HG03097 (cell line): Measurements from ENCODE around the gene NR5A2.
"Not testable (repeated sequence)": the region's sequence is repeated elsewhere in the genome, so short reads cannot be mapped to it uniquely, and the experiment has no call there.

ENCODE experiments used
- ATAC-seq: cut with Tn5 transposase; IDR thresholded peaks from one replicate; pipeline ENCODE4 v1.9.1; 2021; ENCODE audit not compliant: unreplicated experiment, low FRiP score

Gene NR5A2

DNA sequence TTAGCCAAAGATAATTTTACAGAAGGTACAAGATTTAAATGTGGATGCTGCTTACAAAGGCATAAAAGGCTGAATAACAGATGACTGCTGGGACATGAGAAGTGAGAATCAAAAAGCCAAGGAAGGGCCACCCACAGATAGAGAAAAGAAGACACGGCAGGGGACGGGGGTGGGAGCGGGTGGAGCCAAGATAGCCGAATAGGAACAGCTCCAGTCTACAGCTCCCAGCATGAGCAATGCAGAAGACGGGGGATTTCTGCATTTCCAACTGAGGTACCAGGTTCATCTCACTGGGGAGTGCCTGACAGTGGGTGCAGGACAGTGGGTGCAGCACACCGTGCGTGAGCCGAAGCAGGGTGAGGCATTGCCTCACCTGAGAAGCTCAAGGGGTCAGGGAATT lies 157.7 kb downstream of the NR5A2 start:
- not testable (repeated sequence) for ATAC-seq

DNA sequence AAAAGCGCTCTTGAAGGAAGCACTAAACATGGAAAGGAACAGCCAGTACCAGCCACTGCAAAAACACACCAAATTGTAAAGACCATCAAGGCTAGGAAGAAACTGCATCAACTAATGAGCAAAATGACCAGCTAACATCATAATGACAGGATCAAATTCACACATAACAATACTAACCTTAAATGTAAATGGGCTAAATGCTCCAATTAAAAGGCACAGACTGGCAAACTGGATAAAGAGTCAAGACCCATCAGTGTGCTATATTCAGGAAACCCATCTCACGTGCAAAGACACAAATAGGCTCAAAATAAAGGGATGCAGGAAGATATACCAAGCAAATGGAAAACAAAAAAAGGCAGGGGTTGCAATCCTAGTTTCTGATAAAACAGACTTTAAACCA lies 159.8 kb downstream of the NR5A2 start:
- not testable (repeated sequence) for ATAC-seq

DNA sequence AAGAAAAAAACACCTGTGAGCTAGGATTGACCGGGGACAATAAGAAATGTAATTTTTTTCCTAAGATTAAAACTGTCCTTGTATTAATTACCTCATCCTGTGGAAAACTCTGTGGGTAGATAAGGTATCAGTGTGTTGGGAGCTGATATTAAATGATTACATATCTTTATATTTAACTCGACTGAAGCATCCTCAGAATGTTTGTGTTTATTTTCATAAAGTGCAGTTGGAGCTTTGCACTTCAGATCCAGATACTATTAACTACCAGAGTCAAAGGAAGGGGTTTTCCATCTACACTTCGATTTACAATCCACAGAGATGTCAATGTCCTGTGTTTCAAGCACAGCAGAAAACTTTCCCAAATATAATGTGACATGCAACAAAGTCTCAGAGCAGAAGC lies 164.5 kb downstream of the NR5A2 start:
- ATAC-seq = no peak

DNA sequence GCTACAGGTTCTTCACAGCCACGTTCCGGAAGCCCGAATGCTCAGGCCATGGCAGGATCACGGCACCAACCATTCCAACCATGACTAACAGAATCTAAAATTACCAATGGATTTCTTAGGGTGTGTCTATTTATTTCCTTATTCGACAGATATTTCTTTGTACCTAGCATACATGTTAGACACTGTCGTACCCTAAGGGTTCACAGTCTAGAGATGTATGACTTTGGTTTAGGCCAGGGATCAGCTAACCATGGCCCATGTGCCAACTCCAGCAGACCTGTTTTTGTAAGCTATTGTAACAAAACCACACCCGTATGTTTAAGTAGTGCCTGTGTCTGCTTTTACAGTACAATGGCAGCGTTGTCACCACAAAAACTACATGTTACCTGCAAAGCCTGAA lies 167.0 kb downstream of the NR5A2 start:
- no peak for ATAC-seq

DNA sequence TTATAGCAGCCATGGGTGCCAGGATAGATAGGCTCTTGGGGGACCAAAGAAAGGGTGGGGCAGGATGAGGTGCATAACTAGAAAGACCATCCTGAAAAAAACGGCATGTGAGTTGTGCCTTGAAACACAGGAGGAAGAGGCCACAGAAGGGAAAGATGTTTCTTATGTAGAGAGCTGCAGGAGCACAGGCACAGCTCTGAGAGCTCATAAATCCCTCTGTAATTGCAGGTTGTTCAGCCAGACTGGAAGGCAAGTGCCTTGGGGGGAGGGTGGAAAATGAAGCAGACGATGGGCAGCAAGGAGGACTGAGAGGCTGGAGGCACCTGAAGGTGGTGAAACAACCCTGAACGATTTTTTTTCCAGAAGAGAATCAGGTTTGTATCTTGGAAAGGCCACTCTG lies 170.7 kb downstream of the NR5A2 start:
- no peak for ATAC-seq

DNA sequence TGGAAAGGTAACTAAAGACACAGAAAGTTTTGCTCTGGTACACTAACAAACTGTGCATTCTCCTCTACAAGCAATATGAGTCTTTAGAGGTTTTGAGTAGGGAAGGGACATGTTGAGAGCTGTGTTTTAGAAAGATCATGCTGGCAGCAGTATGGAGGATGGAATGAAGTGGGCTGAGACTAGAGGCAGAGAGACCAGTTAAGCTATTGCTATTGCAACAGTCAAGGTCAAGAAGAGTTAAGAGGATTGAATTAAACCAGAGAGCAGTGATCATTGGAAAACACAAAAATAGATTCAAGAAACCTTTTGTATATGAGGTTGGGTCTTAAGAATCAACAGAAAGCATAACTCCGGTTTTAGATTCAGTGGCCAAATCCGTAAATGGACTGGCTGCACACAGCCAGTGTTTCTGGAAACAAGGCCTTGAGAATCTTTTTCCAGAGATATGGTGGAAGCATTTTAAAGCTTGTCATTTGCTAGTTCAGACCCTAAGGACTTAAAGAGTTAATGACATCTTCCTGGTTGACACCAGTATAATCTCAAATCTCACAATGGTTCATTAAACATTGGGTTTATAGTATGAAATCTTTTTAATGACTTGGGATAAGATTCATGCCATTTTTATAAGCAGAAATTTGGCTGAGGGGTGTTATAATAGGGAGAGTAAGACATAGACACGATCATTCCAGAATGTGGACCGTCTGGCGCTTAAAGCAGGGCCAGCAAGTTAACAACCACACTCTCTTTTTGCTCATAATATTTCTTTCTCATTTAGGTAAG lies 177.9 kb downstream of the NR5A2 start:
- ATAC-seq = no peak

DNA sequence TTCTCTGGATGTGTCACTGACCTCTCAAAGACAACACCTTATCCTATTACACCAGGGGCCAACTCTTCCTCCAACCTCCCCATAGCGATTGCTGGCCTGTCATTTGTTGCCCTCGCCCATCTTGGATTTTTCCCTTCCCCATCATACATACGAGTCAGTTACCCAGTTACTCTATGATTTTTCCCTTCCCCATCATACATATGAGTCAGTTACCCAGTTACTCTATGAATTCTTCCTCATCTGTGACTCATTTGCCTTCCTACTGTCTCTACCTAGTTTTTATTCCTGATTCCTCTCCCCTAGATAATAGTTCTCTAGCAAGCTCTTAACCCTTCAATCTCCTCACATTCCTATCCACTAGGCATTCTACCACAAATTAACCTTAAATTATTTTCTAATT lies 178.8 kb downstream of the NR5A2 start:
- no peak for ATAC-seq

DNA sequence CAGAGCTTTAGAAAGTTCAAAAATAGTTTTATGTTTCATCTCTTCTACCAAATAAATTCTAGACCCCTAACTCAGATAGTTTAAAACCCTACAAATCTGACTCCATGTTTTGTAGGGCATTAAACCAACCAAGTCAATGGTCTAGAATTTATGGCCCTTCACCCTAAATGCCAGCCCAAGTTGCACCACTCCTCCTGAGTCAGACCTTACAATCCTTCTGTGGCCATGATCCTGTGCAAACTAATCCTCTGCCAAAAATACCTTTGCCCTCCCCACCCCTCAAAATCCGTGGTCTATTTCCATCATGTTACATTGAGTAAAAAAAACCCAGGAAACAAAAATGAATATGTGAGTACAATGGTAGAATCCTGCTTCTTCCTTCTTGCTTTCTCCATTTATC lies 179.3 kb downstream of the NR5A2 start:
- no peak for ATAC-seq

DNA sequence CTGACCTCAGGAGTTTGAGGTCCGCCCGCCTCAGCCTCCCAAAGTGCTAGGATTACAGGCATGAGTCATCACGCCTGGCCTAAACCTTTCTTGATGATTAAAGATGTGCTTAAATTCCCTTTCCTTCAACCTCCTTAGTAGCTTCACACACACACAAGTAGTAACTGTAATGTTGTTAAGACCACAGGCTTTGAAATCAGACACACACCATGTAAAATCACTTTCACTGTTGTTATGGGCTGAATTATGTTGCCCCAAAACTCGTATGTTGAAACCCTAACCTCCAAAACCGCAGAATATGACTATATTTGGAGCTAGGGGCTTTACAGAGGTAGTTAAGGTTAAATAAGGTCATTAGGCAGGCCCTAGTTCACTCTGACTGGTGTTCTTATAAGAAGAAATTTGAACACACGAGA lies 180.2 kb downstream of the NR5A2 start:
- no peak for ATAC-seq

DNA sequence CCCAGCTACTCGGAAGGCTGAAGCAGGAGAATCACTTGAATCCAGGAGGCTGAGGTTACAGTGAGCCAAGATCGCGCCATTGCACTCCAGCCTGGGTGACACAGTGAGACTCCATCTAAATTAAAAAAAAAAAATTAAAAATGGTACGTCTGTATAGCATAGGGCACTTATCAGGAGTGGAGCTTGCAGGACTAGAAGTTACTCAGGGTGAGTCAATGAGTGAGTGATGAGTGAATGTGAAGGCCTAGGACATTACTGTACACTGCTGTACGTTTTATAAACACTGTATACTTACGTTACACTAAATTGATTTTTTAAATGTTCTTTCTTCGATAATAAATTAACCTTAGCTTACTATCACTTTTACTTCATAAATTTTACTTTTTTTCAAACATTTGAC lies 183.6 kb downstream of the NR5A2 start:
- ATAC-seq = no peak

DNA sequence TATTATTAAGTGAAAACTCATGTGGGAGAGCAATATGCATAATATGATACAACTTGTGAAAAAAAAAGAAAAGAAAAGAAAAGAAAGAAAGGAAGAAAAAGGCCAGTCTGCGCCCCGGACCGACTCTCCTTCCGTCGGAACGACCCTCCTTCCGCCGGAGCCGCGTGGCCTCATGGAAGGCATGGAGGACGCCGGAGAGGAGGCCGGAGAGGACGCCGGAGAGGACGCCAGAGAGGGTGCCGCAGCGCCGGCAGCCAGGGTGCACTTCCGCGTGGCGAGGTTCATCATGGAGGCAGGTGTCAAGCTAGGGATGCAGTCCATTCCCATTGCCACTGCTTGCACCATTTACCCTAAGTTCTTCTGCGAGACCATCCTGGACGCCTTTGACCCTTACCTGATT lies 185.9 kb downstream of the NR5A2 start:
- no peak for ATAC-seq

DNA sequence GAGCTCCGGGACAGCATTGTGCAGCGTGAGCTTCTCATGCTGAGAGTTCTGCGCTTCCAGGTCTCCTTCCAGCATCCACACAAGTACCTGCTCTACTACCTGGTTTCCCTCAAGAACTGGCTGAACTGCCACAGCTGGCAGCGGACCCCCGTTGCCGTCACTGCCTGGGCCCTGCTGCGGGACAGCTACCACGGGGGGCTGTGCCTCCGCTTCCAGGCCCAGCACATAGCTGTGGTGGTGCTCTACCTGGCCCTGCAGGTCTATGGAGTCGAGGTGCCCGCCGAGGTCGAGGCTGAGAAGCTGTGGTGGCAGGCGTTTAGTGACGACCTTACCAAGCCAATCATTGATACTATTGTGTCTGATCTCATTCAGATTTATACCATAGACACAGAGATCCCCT lies 186.4 kb downstream of the NR5A2 start:
- ATAC-seq = no peak

DNA sequence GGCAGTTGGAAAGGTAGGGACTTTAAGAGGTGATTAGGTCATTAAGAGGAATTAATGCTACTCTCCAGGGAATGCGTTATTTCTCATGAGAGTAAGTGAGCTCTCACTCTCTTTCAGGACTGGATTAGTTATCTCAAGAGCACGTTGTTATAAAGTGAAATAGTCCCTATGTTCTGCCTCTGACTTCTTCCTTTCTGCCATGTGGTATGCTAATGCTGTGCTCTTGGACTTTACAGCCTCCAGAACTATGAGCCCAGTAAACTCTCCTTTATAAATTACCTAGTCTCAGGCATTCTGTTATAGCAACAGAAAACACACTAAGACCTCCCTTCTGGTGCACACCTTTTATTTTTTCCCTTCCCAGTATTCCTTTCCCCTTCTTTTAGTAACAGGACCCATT lies 187.8 kb downstream of the NR5A2 start:
- no peak for ATAC-seq

DNA sequence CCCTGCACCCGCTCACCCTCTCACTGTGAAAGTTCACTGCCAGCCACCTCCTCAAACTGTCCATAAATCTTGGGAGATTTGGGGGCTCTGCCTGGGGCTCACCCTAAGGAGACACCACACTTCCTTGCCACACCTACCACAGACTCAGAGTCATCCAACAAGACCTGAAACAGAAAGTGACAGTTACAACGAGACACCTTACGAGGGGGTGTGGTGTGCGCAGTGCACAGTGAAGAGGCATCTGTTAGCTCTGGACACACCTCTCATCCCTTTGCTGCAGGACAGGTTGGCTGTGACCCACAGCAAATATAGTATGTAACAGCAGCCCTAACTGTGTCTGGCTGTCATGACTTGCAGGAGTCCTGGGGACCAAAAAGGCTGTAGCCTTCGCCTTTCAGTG lies 190.2 kb downstream of the NR5A2 start:
- ATAC-seq = no peak

DNA sequence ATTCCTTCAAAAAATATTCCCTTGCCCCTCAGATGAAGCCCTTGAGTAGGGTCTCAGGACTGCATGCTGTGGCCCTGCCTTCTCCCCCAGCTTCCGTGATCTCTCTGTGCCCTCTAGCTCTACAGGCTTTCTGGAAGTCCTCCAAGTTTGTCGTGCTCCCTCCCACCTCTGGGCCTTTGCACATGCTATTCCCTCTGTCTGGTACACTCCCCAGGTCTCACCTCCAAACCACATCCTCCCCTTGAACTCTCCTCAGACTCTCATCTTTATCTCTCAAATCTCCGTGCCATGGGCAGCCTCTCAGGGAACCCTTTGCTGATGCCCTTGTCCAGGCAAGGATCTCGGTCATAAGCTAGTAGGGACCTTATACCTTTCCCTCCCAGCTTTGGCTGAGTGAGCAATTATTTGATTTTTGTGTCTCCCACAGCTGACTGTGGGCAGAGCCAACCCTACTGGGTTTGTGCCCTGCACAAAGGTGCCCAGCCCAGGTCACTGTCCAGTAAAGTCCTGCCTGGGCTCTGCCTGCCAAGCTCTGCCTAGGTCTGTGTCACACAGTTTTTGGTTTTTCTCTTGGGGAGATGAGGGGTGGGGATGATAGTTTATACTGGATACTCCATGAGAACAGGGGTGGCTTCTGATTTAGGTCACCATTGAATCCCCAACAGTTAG lies 194.2 kb downstream of the NR5A2 start:
- ATAC-seq = no peak

DNA sequence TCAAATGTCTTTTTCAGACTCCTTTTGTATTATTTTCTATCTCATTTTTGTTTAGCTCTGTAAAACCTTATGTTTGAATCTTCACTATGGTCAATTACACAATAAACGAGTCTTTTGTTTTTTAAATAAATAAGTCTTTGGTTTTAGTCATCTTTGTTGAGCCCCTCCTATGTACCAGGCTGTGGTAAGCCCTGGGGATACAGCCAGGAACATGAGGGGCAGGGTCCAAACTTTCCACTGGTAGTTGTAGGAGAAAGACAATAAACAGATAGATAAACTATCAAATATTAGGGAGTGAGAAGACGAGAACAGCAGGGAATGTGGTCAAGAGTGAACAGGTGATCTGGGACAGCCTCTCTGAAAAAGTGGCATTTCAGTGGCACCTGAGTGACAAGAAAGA lies 195.7 kb downstream of the NR5A2 start:
- no peak for ATAC-seq

DNA sequence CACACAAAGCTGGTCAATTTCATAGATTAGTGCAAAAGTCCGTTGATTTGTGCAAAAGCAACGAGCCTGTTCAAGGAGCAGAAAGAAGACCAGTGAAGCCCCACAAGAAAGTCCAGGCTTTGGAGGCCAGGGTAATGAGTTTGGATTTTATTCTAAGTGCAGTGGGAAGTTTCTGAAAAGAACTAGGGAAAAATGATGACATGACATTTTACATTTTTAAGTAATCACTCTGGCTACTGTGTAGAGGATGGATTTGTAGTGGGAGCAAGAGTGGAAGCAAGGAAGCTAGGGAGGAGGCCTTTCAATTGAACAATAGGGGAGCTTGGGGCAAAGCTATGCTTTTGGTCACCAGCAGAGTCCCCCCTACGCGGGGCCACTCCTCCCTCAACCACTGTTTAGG lies 196.1 kb downstream of the NR5A2 start:
- no peak for ATAC-seq

DNA sequence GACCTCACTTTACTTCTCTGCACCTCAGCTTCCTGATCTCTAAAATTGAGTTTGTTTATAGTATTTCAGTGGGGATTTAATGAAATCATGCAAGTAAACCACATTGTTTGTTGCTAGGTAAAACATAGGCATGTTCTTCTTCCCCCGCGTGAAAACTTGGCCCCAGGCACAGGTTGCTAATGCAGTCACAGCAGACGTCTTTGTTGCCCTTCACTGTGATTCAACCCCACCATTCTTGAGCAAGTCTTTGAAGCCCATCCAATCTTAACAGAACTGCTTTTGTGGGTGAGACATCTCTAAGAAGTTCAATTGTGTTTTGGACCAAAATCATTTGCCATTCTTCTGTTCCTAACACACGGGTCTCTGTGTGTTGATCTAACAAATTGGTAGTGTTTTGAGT lies 196.8 kb downstream of the NR5A2 start:
- ATAC-seq = no peak

DNA sequence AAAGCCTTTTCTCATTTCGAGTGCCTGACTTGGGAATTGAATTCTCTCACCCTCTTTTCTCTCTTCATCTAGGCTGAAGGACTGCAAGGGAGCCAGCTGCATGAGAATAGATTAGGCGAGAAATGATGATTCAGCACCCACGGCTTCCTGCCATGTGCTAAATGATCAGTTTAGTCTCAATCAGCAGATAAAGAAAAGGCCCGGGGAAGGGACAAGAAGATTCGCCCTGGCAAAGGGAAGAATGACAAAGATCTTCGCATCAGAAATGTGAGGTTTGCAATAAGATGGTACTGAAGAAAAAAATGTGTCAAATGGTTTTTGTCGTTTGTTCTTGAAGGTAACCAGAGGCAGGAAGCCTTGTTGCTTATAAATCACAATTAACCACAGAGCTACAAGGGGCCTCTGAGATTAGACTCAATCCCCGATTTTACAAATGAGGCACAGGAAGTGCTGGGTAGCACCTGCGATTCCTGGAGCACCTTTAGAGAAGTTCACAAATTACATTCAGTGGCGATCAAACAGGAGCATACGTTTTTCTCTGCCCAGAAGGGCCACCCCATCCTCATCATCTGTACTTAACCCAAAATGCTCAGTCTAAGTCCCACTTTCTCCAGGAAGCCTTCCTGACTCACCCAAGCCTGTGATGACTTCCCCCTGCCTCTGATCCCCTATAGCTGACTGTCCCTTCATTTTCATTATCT lies 198.9 kb downstream of the NR5A2 start:
- no peak for ATAC-seq

DNA sequence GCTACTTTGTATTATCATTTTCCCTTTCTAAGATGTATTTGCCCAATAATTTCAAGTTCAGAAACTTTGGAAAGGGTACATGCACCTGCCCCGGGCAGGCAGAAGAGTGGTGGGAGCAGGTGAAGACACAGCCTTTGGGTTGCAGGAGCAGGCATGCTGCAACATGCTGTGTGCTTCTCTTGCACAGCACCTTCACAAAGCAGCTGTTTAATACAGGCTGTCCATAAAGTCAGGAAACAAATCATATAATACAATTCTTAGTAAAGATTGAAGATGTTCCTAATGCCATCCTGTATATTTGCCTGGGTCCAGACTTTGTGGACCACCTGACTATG lies 199.4 kb downstream of the NR5A2 start:
- no peak for ATAC-seq
